NCI-H446 (cell line): ENCODE data around the gene DLG2.
A peak's percentile ranks its signal among the peaks of the same experiment; 100 is the strongest.

ENCODE experiments used
- DNase-seq, 2 experiments: peaks; one replicate each; lab custom pipeline; 2025; lab: John Stamatoyannopoulos, UW

Gene DLG2

DNA sequence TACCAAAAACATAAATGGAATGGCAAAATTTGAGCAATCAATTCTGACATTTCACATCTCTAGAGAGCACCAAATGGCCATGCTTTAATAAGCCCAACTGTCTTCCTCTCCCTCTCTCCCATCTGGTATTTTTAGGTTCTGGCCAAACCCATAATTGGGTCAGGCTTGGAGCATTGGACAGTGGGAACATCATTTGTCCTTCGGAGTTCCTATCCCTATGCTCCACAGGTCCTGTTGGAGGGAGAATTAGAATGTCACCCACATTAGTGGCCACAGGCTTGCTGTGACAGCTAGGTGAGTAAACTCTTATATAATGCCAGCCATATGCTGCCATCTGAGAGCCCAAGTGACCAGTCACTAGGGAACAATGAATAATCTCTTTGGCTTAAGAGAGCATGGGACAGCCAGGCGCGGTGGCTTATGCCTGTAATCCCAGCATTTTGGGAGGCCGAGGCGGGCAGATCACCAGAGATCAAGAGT, 2090.0 kb downstream of the DLG2 start:
- DNase-seq = peak in 1 of 2 experiments; percentile 20

DNA sequence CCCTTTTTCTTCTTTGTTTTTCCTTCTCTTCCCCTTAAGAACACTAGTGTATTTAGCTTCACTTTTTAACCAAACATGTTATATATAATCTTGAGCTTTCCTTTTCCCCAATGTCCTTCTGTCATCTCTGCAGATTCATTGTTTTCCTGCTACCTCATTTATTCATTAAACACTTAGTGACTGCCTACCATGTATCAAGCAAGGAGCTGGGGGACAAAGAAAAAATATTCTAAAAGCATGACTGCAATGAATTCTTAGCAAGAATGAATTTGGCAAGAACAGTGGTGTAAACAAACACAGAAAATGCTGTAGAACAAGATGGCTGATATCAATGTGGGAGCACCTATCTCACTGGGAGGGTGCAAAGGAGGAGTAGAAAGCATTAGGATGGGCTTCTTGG, 2094.0 kb downstream of the DLG2 start:
- no peak for DNase-seq

DNA sequence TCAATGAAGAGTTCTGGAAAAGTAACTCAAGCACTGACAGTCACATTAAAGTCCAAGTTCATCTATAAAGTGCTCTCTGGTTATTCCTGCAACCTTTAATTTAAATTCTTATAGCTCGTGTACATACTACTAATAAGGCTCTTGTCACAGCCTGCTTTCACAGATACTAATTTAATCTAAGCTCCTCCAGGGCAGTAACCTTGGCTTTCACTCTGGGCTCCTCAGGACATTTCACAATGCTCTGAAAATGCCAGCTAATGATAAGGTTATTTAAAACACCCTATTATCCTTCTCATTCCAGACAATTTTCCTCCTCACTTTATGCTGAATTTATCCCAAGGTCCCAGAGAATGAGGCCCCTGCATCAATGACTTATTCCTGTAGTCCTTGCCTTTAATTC, 2098.3 kb downstream of the DLG2 start:
- DNase-seq = no peak

DNA sequence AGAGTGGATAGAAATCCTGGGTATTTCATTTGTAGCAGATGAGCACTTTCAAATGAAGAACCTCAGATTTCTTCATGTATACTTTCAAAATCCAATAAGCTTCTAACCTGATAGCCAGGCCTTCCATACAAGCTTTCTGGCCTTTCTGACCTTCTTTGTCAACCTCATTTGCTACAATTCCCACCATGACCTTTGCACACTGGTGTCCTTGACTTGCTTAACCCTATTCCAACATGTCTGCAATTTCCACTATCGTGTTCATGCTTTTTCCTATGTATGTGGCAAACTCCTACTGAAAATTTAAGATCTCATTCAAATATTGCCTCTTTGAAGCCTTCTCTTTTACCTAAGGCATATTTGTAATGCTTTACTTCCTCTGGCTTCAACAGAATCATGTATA, 2098.9 kb downstream of the DLG2 start:
- no peak for DNase-seq

DNA sequence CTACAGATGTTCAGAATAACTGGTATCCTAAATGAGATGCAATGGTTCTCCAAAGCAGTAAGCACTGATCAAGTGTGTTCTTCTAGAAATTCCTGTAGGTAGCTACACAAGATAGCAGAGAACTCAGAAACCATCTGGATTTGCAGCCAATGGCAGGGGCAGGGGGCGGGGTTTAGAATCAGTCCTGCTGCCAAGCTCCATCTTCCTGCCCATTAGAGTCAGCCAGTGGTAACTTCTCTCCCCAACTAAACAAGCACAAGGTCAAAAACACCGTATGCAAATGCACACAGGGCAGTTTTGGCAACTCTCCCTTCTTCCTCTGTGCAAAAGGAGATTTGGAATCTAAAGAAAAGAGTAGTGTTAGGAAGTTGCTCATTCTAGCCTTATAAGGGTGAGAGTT, 2103.5 kb downstream of the DLG2 start:
- peak in 1 of 2 experiments; percentile 44 for DNase-seq

DNA sequence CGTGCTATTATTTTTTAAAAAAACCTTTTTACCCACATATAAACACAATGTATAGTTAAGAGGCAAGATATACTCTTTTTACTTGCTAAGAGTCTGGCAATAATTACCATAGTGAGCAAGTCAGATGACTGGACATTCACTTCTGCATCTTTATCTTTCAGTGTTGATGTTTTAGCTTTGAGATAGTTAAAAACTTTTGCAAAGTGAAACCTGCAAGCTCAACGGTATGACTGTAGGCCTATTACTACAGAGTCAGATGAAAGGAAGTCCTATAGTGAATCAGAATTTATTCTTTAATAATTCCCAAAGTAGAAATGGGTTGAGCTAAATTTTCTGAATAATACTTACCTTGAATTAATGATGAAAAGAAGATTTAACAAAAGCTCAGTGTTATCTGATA, 2104.2 kb downstream of the DLG2 start:
- no peak for DNase-seq

DNA sequence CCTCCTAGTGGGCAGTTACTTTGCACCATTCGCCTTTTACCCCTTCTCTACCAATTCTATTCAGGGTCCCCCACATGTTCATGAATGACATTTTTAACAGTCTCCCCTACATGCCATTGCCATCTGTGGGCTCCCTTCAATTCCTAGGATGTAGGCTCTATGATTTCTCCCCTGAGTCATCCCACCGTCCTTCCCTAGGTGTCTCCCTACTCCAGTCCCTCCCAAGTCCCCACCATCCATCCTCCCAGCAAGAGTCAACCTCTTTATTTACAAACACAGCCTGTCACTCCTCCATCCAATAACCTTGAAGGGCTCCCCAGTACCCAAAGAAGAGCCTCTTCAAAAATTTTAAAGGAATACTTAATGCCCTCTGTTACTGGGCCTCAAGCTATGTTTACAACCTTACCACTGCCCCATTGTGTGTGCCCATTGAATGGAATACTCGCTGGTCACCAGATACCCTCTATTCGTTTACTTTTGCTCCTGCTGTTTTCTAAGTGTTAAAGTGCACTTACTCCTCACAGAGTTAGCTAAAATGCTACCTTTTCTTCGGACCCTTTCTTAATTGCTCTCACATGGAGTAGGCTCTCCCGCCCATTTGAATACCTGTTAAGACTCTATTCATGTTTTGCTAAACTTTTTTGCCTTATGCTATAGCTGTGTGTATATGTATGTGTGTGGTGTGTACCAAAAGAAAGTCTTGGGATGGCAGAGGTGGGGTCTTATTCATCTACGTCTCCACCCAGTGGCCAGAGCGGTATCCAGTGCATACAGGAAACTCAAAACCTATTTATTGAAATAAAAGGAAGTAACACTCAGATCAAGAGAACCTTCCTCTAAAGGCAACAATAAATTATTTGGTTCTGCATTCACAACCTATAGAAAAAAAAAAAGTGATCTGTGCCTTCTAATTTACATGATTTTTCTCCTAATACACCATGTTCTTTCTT, 2105.2 kb downstream of the DLG2 start:
- peak; percentile 42 to 48 for DNase-seq

DNA sequence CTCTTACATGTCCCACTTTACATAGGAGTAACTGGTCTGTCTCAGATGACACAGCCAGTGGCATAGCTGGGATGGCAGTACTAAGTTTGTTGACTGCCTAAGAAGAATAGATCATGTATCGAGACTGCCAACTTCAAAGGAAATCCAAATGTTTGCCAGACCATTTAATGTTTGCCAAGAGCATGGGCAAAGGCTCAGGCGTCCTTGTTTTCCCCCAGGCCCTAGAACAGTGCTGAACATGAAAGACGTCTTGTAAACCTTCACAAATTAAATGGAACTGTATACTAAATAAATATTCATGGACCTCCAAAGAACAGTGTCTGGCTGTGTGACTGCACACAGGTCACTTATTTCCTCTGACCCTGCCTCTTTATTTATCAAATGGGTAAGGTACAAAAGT, 2106.3 kb downstream of the DLG2 start:
- peak in 1 of 2 experiments; percentile 34 for DNase-seq

DNA sequence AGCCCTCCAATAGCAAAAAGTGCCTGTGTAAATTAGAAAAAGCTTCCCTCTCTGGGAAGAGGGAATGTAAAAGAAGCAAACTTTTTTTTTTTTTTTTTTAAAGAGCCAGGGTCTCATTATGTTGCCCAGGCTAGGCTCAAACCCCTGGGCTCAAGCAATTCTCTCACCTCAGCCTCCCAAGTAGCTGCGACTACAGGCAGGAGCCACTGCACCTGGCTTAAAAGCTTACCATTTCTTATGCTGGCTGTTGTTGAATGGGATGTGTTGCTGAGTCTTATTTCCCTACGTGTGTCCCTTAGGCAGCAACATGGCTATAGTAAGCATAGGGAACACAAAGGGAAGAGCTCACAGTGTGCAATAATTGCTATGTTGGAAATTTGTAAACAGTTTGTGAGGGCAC, 2115.5 kb downstream of the DLG2 start:
- no peak for DNase-seq

DNA sequence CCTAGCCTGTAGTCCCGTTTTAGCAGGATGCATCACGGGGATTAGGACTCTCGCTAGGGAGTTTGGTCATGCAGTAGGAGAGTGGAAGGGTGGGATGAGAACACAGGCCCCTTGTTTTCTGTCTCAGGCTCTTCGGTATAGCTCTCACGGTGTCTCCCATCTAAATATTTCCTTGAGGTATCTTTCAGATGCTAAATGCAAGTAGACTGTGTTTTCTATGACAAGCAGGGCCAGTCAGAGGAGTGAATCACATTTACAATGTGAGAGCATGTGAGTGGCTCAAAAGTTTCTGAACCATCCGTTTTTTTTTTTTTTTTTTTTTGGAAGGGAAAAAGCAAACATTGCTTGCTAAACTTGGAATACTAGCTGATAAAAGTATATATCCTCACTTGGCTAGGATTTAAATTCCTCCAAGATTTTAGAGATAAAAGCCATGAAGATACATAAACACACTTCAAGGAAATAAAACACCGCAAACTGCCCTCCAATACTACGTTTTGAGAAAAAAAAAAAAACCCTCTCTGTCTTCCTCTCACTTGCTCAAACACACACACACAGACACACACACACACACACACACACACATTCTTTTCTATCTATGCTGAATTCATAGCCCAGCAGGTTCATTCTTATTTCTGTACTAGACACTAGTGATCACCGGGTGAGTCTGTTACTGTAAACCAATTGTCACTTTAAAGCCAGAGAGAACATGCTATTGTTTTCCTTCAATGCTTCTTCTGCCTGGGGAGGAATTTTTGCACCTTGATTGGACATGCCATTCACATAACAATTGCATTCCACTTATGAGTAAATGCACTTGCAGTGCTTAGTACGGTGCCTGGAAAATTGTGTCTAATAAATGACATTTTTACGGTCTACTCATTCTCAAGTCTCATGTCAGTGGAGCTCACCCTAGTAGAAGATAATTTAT, 2116.3 kb downstream of the DLG2 start:
- DNase-seq = no peak

DNA sequence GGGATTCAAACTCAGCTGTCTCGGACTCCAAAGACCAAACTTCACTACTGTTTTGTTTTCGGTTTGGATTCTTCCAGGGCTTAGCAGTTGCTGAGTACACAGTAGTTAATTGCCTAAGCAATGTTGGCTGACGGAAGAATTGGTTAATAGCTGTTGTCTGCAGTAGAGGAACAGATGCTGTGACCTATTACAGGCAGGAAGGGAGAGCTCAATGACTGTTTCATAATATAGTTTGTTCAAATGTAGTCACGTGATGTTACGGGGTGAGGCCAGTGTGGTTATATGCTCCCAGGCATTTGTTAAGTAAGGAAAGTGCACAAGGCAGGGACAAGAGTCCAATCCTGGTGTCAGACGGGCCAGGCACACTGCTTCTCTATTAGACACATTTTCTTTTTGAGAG, 2118.3 kb downstream of the DLG2 start:
- DNase-seq = no peak

DNA sequence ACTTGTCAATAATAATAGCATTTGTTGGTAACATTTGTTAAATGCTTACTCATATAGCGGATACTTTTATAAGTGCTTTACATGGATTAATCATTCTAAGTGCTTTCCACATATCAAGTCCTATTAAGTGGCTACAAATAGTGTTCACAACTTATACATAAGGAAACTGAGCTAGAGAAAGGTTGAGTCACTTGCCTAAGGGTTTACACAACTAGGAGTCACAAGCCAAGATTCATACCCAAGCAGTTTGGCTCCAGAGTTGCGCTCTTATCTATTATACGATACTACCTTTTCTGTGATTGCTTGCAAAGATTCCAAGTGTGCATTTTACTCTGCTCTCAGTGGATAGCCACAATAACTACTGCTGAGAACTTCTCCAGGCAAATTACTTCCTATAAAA, 2125.1 kb downstream of the DLG2 start:
- DNase-seq = no peak

DNA sequence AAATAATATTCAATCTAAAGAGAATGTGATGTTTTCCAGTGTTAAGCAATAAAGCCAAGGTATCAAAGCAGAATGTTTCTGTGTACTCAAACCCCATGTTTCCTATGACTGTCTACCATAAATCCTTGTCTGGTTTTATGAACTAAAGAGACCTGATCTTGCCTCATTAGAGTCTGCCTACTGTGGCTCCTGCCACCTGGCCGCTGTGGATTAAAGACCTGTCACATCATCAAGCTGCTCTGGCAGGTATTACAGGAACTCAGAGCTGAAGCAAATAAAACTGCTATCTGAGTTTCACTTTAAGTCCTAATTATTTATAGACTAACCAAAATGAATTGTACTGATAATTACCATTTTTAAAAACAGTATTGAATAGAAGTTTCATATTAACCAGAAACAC, 2133.2 kb downstream of the DLG2 start:
- DNase-seq = no peak

DNA sequence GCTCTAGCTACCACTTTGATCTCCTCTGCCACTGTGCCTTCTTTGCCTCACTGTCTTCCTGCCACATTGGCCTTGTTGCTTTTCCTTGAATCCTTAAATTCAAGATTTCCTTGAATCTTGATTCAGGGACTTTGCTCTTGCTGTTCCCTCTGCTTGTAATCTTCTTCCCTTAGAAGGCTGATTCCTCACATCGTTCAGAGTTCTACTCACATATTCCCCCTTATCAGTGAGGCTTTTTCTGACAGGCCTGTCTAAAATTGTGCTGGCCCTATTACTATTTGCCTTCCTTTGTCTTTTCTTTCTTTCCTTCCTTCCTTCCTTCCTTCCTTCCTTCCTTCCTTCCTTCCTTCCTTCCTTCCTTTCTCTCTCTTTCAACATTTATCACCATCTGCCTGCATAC, 2134.1 kb downstream of the DLG2 start:
- DNase-seq = no peak

DNA sequence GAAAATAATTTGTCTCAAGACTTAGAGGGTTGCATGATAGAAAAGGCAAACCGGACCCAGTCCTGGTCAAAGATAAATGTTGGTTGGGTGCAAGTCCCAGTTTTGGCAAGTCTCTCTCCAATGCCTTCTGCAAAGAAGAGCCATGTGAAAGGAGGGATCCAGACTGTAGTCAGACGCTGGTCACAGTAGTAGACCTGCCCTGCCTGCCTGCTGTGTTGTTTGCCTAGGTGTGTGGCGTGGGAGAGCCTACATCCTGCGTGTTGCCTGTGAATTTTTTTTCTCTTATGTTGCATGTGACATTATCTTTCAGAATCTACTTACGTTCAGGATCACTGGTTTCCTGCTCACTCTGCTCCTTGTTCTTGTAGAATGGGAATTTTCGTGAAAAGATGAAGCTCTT, 2143.3 kb downstream of the DLG2 start:
- no peak for DNase-seq

DNA sequence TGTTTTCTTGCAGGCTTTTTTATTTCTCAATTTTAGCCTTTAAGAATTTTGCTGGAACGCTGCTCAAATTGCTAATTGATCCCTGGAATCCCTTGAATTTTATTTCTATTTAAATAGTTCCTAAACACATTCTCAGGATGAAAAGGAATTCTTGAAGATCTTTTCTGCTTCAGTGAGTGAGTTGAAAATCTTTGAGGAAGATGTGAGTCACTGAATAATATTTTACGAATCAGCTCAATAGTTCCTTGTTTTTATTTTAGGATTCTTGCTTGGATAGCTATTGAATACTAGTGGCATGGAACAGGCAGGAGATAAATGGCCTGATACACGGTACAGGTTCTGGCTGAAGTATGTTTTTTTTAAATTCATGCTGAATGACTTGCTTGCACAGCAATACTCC, 2146.3 kb downstream of the DLG2 start:
- DNase-seq = no peak

DNA sequence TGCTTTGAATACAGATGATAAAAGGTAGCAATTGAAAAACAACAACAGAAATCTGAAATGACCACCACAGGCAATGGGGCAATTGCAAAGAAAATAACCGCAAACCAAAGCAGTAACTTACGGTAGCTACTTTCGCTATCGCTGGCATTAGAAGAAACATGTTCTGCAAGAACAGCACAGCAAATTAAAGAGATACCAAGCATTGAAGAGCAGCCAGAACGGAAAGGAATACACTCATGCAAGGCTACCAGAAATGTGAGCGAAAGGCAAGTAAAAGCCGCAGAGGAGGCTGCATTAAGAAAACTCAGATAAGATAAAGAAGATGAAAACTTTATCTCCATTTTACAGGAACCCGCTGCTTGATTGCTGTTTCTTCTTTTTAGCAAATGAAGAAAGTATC, 2146.9 kb downstream of the DLG2 start:
- DNase-seq = no peak

DNA sequence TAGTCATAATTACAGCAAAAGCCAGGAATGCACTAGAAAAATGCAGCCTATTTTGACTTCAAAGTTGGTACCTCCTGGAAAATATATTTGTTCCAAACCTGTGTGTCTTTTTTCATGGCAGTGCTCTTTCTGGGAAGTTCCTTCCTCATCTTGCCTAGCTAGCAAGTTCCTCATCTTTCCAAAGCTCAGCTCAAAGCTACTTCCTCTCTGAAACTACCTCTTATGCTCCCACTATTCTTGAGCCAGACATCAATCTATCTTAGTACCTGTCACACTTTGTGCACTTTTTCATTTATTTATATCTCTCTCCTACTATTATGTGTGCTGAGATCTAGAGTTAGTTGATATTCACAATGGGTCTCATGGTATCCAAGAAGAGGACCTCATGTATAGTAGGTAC, 2149.4 kb downstream of the DLG2 start:
- DNase-seq = no peak

DNA sequence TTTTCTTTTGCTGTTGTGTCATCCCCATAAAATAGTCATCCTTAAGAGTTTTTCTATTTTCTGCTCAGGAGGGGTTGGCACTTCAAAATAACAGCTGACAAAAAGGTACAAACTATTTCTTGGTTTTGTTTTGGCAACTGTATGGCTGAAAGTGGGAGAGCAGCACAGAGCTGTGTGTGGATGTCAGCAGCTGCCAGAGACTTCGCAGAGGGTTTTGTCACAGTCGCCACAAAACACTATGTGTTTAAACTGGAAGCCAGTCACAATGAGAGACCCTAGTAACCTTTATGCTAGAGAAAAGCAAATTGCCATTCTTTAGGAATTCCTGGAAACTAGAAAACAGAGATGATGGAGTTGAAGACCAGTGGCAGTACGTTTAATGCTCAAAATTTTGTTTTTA, 2151.4 kb downstream of the DLG2 start:
- no peak for DNase-seq

DNA sequence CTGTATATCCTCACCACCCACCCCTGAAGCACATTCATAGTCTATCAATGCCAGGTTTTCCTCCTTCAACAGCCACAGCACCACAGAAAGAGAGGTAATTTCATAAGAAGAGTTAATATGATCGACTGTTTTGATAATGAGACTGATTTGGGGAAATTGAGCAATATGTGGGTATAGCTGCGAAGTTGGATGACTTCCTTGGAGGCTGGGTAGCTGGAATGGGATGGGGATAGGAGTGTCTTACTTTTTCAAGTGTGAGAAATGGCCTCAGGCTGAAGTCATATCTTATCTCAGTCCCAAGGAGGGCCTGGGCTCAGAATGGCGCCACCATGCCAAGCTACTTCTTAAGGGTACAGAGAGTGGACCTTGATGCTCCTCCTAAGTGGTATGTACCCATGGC, 2153.4 kb downstream of the DLG2 start:
- DNase-seq = no peak

DNA sequence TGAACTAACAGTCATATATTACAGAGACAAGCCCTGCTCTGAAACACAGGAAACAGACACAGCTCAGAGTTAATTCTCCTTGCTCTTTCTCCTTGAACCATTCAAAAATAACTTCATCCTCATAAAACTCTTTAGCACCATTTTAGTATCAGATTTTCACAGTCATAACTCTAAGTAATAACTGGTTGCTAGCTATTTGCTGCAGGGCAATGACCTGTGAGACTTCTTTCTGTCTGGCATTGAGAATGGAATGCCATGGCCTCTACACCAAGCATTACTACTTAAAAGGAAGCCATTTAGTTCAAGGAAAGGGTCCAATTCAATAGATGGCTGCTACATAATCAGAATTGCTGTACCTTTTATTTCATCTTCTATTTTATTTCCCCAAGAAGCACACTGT, 2154.3 kb downstream of the DLG2 start:
- DNase-seq = no peak

DNA sequence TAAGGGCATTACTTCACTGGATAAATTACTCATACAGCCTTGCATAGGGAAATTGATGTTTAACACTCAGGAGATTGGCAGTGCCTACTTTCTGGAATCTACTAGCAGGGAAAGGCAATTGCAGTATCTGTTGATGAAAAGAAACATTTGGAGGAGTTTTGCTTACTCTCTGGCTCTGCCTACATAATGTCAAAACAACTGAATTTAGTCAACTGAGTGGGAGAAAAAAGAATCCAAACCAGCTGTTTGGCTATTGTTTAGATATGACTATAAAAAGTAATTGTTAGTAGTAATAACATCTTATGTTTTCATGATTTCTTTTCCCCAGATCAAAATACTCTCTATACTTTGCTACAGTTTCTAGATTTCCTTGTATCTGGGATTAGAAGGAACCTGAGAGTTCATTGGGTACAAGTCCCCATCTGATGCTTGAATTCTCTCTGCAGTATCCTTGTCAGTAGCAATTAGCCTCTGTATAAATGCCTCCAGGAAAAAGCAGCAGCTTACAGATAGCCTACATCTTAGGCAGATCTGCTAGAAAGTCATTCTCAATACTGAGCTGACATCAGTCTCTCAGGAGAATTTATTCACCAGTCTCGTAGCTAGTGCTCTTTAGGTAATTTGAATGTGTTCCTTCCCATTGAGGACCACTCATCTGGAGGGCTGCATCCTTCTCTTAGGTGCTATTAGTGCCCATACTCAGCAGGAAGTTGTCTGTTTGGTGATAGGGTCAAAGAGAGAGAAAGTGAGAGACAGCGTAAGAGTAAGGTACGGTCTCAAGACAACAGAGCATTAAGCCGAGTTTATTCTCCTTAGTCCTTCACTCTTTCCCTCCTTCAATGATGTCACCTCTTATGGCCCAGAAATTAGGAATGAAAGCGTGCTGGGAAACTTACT, 2155.1 kb downstream of the DLG2 start:
- no peak for DNase-seq
